DOHH2 (cell line): ENCODE data around the gene KLHL30.

ENCODE experiments used
- H3F3A ChIP-seq: fragments of 200-600 bp; sonication (generic), shearing (Covaris generic); 2 replicates; pipeline ENCODE4 v1.6.0; 2016; ENCODE audit warnings: antibody characterized with exemption, mild to moderate bottlenecking; ENCODE audit not compliant: control insufficient read depth, insufficient read depth
- H3K27ac ChIP-seq: fragments of 200-600 bp; sonication (generic); 2 replicates; pipeline ENCODE4 v1.5.1; 2014; ENCODE audit warnings: low read depth, mild to moderate bottlenecking, low read length, moderate library complexity
- H3K27me3 ChIP-seq: fragments of 200-600 bp; sonication (generic); 2 replicates; pipeline ENCODE4 v1.6.1; 2014; ENCODE audit warnings: mild to moderate bottlenecking, low read length, mixed read lengths; ENCODE audit not compliant: control insufficient read depth
- H3K36me3 ChIP-seq: fragments of 200-600 bp; sonication (generic); 2 replicates; pipeline ENCODE4 v1.6.1; 2014; ENCODE audit warnings: mild to moderate bottlenecking, low read length, moderate library complexity, mixed read lengths; ENCODE audit not compliant: control insufficient read depth
- H3K4me1 ChIP-seq: fragments of 200-600 bp; sonication (generic); 2 replicates; pipeline ENCODE4 v1.6.1; 2014; ENCODE audit warnings: mild to moderate bottlenecking, low read length, mixed read lengths; ENCODE audit not compliant: control insufficient read depth
- H3K4me2 ChIP-seq: fragments of 200-600 bp; sonication (generic); 2 replicates; pipeline ENCODE4 v1.6.0; 2014; ENCODE audit warnings: mild to moderate bottlenecking, low read length, moderate library complexity
- H3K4me3 ChIP-seq: fragments of 200-600 bp; sonication (generic); 2 replicates; pipeline ENCODE4 v1.5.1; 2014; ENCODE audit warnings: mild to moderate bottlenecking, low read length, mixed read lengths
- H3K79me2 ChIP-seq: fragments of 200-600 bp; sonication (generic); 2 replicates; pipeline ENCODE4 v1.6.1; 2014; ENCODE audit warnings: mild to moderate bottlenecking, low read length, mixed read lengths; ENCODE audit not compliant: control insufficient read depth
- H3K9me2 ChIP-seq: fragments of 200-600 bp; sonication (generic); replicated peaks from 2 replicates; pipeline ENCODE4 v1.6.1; 2014; ENCODE audit warnings: mild to moderate bottlenecking, low read length, mixed read lengths; ENCODE audit not compliant: control insufficient read depth
- H3K9me3 ChIP-seq: fragments of 200-600 bp; sonication (generic); 2 replicates; pipeline ENCODE4 v1.6.1; 2014; ENCODE audit warnings: antibody characterized with exemption, low read length, mixed read lengths; ENCODE audit not compliant: control insufficient read depth, insufficient read depth
- H4K20me1 ChIP-seq: fragments of 200-600 bp; sonication (generic); 2 replicates; pipeline ENCODE4 v1.6.0; 2014; ENCODE audit warnings: low read depth, mild to moderate bottlenecking, antibody characterized with exemption, low read length, moderate library complexity; ENCODE audit not compliant: control insufficient read depth, insufficient read depth
- CTCF ChIP-seq: fragments of 200-600 bp; sonication (generic); IDR thresholded peaks from one replicate; pipeline ENCODE4 v1.5.1; 2014; ENCODE audit warnings: antibody characterized with exemption, mild to moderate bottlenecking, low read depth, low read length; ENCODE audit not compliant: poor library complexity, severe bottlenecking
- EZH2phosphoT487 ChIP-seq: fragments of 200-600 bp; sonication (generic); IDR thresholded peaks from 2 replicates; pipeline ENCODE4 v1.6.1; 2017; ENCODE audit warnings: borderline replicate concordance, mild to moderate bottlenecking, antibody characterized with exemption, low read length, moderate library complexity, mixed read lengths

KLHL30 gene

GRCh38 chr2:238092486-238093035 lies 45.9 kb upstream of the KLHL30 start:
- peaks cover 3% of the 10 kb centered on the region for H3K4me1 ChIP-seq
- H3F3A ChIP-seq = no peaks in the 10 kb centered on the region
- no peaks in the 10 kb centered on the region for H3K9me2 ChIP-seq
- TF ChIP-seq CTCF (no peak), EZH2phosphoT487 (no peak)
- no peaks in the 10 kb centered on the region for H3K27me3 ChIP-seq
- H4K20me1 ChIP-seq = no peaks in the 10 kb centered on the region
- peaks cover 12% of the 10 kb centered on the region for H3K36me3 ChIP-seq
- no peak overlapping the region for H3K4me2 ChIP-seq
- H3K27ac ChIP-seq = no peak overlapping the region
- no peaks in the 10 kb centered on the region for H3K79me2 ChIP-seq
- no peak overlapping the region for H3K4me3 ChIP-seq
- no peaks in the 10 kb centered on the region for H3K9me3 ChIP-seq

GRCh38 chr2:238093181-238094140 lies 45.0 kb upstream of the KLHL30 start:
- H3K9me2 ChIP-seq = no peaks in the 10 kb centered on the region
- peaks cover 6% of the 10 kb centered on the region for H3K4me1 ChIP-seq
- H3F3A ChIP-seq = no peaks in the 10 kb centered on the region
- no peak for TF ChIP-seq EZH2phosphoT487
- no peak for TF ChIP-seq CTCF
- no peak overlapping the region for H3K4me3 ChIP-seq
- no peaks in the 10 kb centered on the region for H3K79me2 ChIP-seq
- no peaks in the 10 kb centered on the region for H4K20me1 ChIP-seq
- H3K36me3 ChIP-seq = peaks cover 3% of the 10 kb centered on the region
- H3K9me3 ChIP-seq = no peaks in the 10 kb centered on the region
- H3K4me2 ChIP-seq = no peak overlapping the region
- no peaks in the 10 kb centered on the region for H3K27me3 ChIP-seq
- no peak overlapping the region for H3K27ac ChIP-seq

GRCh38 chr2:238094438-238095022 lies 43.9 kb upstream of the KLHL30 start:
- H3K9me3 ChIP-seq = no peaks in the 10 kb centered on the region
- no peaks in the 10 kb centered on the region for H3K27me3 ChIP-seq
- no peak for TF ChIP-seq EZH2phosphoT487
- TF ChIP-seq CTCF = no peak
- no peaks in the 10 kb centered on the region for H3K79me2 ChIP-seq
- no peak overlapping the region for H3K27ac ChIP-seq
- no peaks in the 10 kb centered on the region for H3K9me2 ChIP-seq
- H3K36me3 ChIP-seq = no peaks in the 10 kb centered on the region
- peaks cover 6% of the 10 kb centered on the region; the same call in 1 of the 2 replicates for H3F3A ChIP-seq
- H3K4me2 ChIP-seq = no peak overlapping the region
- peaks cover 16% of the 10 kb centered on the region for H3K4me1 ChIP-seq
- H3K4me3 ChIP-seq = no peak overlapping the region
- H4K20me1 ChIP-seq = no peaks in the 10 kb centered on the region
